Lung (tissue), 12 donors: ENCODE results near the gene SDK1. TPM values are rescaled to one million over a fixed set of nuclear protein-coding genes. Genes with fewer than 3 reads are reported as not detected.

Source experiments
- ATAC-seq: fragments of 200-7000 bp; cut with Tn5 transposase; one replicate; pipeline ENCODE4 v1.9.1; 2020; ENCODE audit warnings: moderate number of reproducible peaks; ENCODE audit not compliant: insufficient read depth, low FRiP score
- DNase-seq, 3 donors: peaks; one replicate each; pipeline ENCODE4 v3.0.0-alpha.2; 2013 to 2017
- H3K27ac ChIP-seq, 2 donors: one replicate each; pipeline ENCODE4 v1.5.1; 2013; ENCODE audit warnings: mild to moderate bottlenecking in 2 of 2, moderate library complexity in 2 of 2, control low read depth in 1 of 2, inconsistent platforms in 1 of 2, low read depth in 1 of 2, low read length in 1 of 2
- H3K27me3 ChIP-seq, 3 donors: one replicate each; pipeline ENCODE4 v1.5.1; 2013; ENCODE audit warnings: low read length in 2 of 3; ENCODE audit not compliant: control insufficient read depth in 3 of 3, insufficient read depth in 3 of 3
- H3K36me3 ChIP-seq, 4 donors: one replicate each; pipeline ENCODE4 v1.5.1; 2013; ENCODE audit warnings: low read length in 4 of 4, mild to moderate bottlenecking in 1 of 4, moderate library complexity in 1 of 4; ENCODE audit not compliant: control insufficient read depth in 4 of 4, insufficient read depth in 4 of 4
- H3K4me1 ChIP-seq, 5 donors: one replicate each; pipeline ENCODE4 v1.5.1; 2013; ENCODE audit warnings: low read length in 5 of 5, mild to moderate bottlenecking in 2 of 5, moderate library complexity in 1 of 5; ENCODE audit not compliant: control insufficient read depth in 5 of 5, insufficient read depth in 5 of 5
- H3K4me3 ChIP-seq: one replicate; pipeline ENCODE4 v1.5.1; 2013; ENCODE audit warnings: mild to moderate bottlenecking, control low read depth, moderate library complexity
- H3K9ac ChIP-seq, 2 donors: one replicate each; pipeline ENCODE4 v1.5.1; 2013; ENCODE audit warnings: low read length in 2 of 2, control low read depth in 1 of 2; ENCODE audit not compliant: insufficient read depth in 1 of 2
- H3K9me3 ChIP-seq, 4 donors: one replicate each; pipeline ENCODE4 v1.5.1; 2013; ENCODE audit warnings: low read length in 3 of 4, mild to moderate bottlenecking in 1 of 4, moderate library complexity in 1 of 4; ENCODE audit not compliant: control insufficient read depth in 4 of 4, insufficient read depth in 3 of 4
- WGBS, 2 donors: extraction: QIAGEN DNeasy Blood & Tissue Kit; methylation state at CpG; one replicate each; pipeline ENCODE4 v1.1.7; 2013; 5-methylcytosine and 5-hydroxymethylcytosine counted together
- polyA plus RNA-seq, 2 donors: library from polyadenylated mRNA; stranded (reverse); fragments of 200-250 nt; gene quantifications; one replicate each; pipeline ENCODE4 v1.2.1, GENCODE V29; 2013
- total RNA-seq, 2 donors: library from RNA; depleted of rRNA in 1 of 2; stranded (reverse); fragments of >200 nt in 1 of 2; gene quantifications; one replicate each; pipeline ENCODE4 v1.2.1, GENCODE V29; 2014 to 2021
- TF ChIP-seq, protein P1 (sequence below): IDR thresholded peaks from 2 replicates; pipeline ENCODE4 v1.5.1; 2012; ENCODE audit warnings: mild to moderate bottlenecking; ENCODE audit errors: control extremely low read depth, extremely low read depth
- donor health status: control.
- donor health status: control.
- donor health status: Bipolar disorder and iron deficiency.
- donor health status: healthy.
- donor health status: DM: yes; HTN: yes; CAD: no.

The SDK1 gene
- total and polyA plus RNA-seq, 4 donors = 3.7 to 30.1 (median 12.7) TPM

DNA sequence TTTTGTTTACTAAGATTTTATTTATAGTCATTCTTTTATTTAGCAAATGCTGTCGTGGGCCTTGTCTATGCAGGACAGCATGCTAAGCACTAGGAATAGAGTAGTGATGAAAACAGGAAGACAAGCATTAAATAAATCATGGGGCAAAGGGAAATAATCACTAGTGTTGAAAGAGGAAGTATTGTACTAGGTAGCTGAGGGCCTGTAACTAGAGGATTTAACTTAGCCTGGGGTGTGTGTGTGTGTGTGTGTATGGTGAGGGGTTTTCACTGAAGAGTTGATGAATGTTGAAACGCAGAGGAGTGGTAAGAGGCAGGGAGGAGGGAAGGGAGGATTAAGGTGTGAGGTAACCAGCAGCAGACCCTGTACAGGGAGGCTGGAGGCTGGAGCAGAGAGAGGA lies 446.4 kb downstream of the SDK1 start:
- Histone ChIP-seq H3K36me3 (no peaks in the 10 kb centered on the region), H3K9ac (no peak overlapping the region), H3K27ac (peak overlapping the region in 1 of 2 donors; percentile 17), H3K4me1 (peaks cover 0 to 2% (median 0%) of the 10 kb centered on the region in 5 donors), H3K27me3 (no peaks in the 10 kb centered on the region), H3K9me3 (no peaks in the 10 kb centered on the region), H3K4me3 (no peak overlapping the region)
- WGBS, 2 donors = 17 to 37% methylated on average over 2 of the region's 2 CpGs
- DNase-seq (no peak), ATAC-seq (no peak)
- TF ChIP-seq, protein P1, sequence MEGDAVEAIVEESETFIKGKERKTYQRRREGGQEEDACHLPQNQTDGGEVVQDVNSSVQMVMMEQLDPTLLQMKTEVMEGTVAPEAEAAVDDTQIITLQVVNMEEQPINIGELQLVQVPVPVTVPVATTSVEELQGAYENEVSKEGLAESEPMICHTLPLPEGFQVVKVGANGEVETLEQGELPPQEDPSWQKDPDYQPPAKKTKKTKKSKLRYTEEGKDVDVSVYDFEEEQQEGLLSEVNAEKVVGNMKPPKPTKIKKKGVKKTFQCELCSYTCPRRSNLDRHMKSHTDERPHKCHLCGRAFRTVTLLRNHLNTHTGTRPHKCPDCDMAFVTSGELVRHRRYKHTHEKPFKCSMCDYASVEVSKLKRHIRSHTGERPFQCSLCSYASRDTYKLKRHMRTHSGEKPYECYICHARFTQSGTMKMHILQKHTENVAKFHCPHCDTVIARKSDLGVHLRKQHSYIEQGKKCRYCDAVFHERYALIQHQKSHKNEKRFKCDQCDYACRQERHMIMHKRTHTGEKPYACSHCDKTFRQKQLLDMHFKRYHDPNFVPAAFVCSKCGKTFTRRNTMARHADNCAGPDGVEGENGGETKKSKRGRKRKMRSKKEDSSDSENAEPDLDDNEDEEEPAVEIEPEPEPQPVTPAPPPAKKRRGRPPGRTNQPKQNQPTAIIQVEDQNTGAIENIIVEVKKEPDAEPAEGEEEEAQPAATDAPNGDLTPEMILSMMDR = no peak

DNA sequence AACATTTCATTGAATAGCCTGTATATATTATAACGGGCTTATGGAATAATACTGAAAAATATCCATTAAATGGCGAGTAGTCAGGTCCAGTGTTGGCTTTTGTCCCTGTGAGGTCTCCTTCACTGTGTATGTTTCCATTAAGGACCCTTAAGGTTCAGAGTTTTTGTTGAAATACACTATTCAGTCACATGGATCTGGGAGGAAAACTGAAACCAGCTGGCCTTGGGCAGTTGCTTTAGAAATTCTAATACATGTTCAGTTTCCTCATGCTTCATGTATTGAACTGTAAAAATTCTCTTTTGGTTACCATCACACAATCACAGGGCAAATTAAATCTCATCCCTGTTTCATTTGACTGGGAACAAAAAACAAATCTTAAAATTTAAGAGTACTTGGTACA lies 447.3 kb downstream of the SDK1 start:
- Histone ChIP-seq H3K27ac (no peak overlapping the region), H3K9me3 (no peaks in the 10 kb centered on the region), H3K36me3 (no peaks in the 10 kb centered on the region), H3K27me3 (no peaks in the 10 kb centered on the region), H3K4me3 (no peak overlapping the region), H3K4me1 (peaks cover 0 to 2% (median 0%) of the 10 kb centered on the region in 5 donors), H3K9ac (no peak overlapping the region)
- 82 to 91% methylated on average over 2 of the region's 2 CpGs for WGBS, 2 donors
- TF ChIP-seq, protein P1 = no peak
- DNase-seq (peak in 2 of 3 donors; percentile 42 to 52), ATAC-seq (no peak)

DNA sequence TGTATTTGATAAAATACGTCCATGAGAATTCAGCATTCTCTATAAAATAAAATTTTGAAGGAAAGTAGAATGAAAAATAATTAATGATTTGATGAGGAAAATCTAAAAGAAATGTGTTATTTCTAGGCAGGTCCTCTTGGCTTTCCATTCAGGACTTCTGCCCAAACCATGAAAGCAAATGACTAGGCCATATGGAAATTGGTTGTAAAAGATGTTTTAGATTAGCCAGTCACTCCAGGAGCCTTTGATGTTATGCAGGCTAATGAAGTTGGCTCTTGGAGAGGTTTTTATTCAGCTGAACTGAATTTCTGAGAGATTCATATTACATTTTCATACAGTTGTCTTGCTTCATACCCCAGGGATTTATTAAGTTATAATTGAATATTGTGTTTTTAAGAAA lies 452.8 kb downstream of the SDK1 start:
- no peaks in the 10 kb centered on the region for H3K27me3 ChIP-seq
- H3K27ac ChIP-seq = no peak overlapping the region
- peaks cover 0 to 21% (median 2%) of the 10 kb centered on the region in 5 donors for H3K4me1 ChIP-seq
- H3K4me3 ChIP-seq = no peak overlapping the region
- TF ChIP-seq, protein P1 = no peak
- DNase-seq (peak in 2 of 3 donors; percentile 74 to 78), ATAC-seq (no peak)
- WGBS, 2 donors = 96 to 98% methylated on average over 1 of the region's 1 CpG
- no peak overlapping the region for H3K9ac ChIP-seq
- H3K36me3 ChIP-seq = no peaks in the 10 kb centered on the region
- H3K9me3 ChIP-seq = peaks cover 0 to 3% (median 0%) of the 10 kb centered on the region in 4 donors
